HEK293T (cell line): ENCODE measurements around the gene WRAP73.

Source experiments
- BHLHE40 ChIP-seq: fragments of 450-650 bp; IDR thresholded peaks from 2 replicates; pipeline ENCODE4 v1.6.1; 2016; ENCODE audit warnings: mild to moderate bottlenecking, moderate library complexity, borderline replicate concordance
- CTBP1 ChIP-seq: fragments of 450-650 bp; IDR thresholded peaks from 2 replicates; pipeline ENCODE4 v1.6.1; 2016; ENCODE audit warnings: borderline replicate concordance
- ELF4 ChIP-seq: fragments of 450-650 bp; IDR thresholded peaks from 2 replicates; pipeline ENCODE4 v1.6.1; 2017; ENCODE audit warnings: antibody characterized with exemption
- FOXM1 ChIP-seq: fragments of 450-650 bp; IDR thresholded peaks from 2 replicates; pipeline ENCODE4 v1.6.1; 2017; ENCODE audit warnings: mild to moderate bottlenecking, borderline replicate concordance
- LEF1 ChIP-seq: fragments of 450-650 bp; IDR thresholded peaks from 2 replicates; pipeline ENCODE4 v1.6.1; 2017; ENCODE audit warnings: mild to moderate bottlenecking, borderline replicate concordance
- NFRKB ChIP-seq: fragments of 450-650 bp; IDR thresholded peaks from 2 replicates; pipeline ENCODE4 v1.6.1; 2016; ENCODE audit warnings: mild to moderate bottlenecking, moderate library complexity
- PKNOX1 ChIP-seq: fragments of 450-650 bp; IDR thresholded peaks from 2 replicates; pipeline ENCODE4 v1.6.1; 2016
- SP1 ChIP-seq: fragments of 450-650 bp; IDR thresholded peaks from 2 replicates; pipeline ENCODE4 v1.6.1; 2017
- SUZ12 ChIP-seq: fragments of 450-650 bp; IDR thresholded peaks from 2 replicates; pipeline ENCODE4 v1.6.1; 2016; ENCODE audit warnings: mild to moderate bottlenecking
- TARDBP ChIP-seq: fragments of 450-650 bp; IDR thresholded peaks from 2 replicates; pipeline ENCODE4 v1.6.1; 2016
- ZNF384 ChIP-seq: fragments of 450-650 bp; IDR thresholded peaks from 2 replicates; pipeline ENCODE4 v1.6.1; 2016

- TF ChIP-seq ZNF384 (no peak), FOXM1 (no peak), ELF4 (no peak), SP1 (no peak), CTBP1 (no peak), LEF1 (no peak), BHLHE40 (no peak), TARDBP (no peak), SUZ12 (no peak), NFRKB (no peak), PKNOX1 (no peak)
These were observed 2.8 kb upstream of the WRAP73 start for GRCh38 chr1:3652548-3653285.
